Tibial nerve (tissue), 4 donors: ENCODE data around the gene PSMB3. TPM values are rescaled to one million over a fixed set of nuclear protein-coding genes. Genes with fewer than 3 reads are reported as not detected.
A peak's percentile ranks its signal among the peaks of the same experiment; 100 is the strongest.

Source experiments
- DNase-seq, 2 donors: peaks; one replicate each; pipeline ENCODE4 v3.0.0-alpha.2; 2019; ENCODE audit warnings: low spot score in 2 of 2
- H3K27ac ChIP-seq, 4 donors: fragments of 200-600 bp; sonication (generic) in 3 of 4; one replicate each; pipeline ENCODE4 v1.5.1; 2017 to 2019; ENCODE audit warnings: mild to moderate bottlenecking in 1 of 4
- H3K27me3 ChIP-seq, 2 donors: fragments of 200-600 bp; sonication (generic) in 1 of 2; one replicate each; pipeline versions ENCODE4 v1.5.1 to v1.6.0; 2017 to 2019
- H3K36me3 ChIP-seq, 3 donors: fragments of 200-600 bp; sonication (generic); one replicate each; pipeline ENCODE4 v1.5.1; 2018 to 2019
- H3K4me1 ChIP-seq, 4 donors: fragments of 200-600 bp; sonication (generic) in 3 of 4; one replicate each; pipeline ENCODE4 v1.5.1; 2017 to 2019
- H3K4me3 ChIP-seq, 4 donors: fragments of 200-600 bp; sonication (generic) in 3 of 4; one replicate each; pipeline ENCODE4 v1.5.1; 2017 to 2019; ENCODE audit warnings: mild to moderate bottlenecking in 1 of 4, moderate library complexity in 1 of 4
- H3K9me3 ChIP-seq, 4 donors: fragments of 200-600 bp; sonication (generic) in 3 of 4; one replicate each; pipeline ENCODE4 v1.5.1; 2017 to 2019
- CTCF ChIP-seq, 5 experiments: fragments of 200-600 bp in 3 of 5; fragments of 450-650 bp in 2 of 5; sonication (generic) in 3 of 5; IDR thresholded peaks; one replicate each; pipeline ENCODE4 v1.5.1; 2016 to 2019; ENCODE audit warnings: antibody characterized with exemption in 5 of 5, mild to moderate bottlenecking in 3 of 5, moderate library complexity in 2 of 5
- EP300 ChIP-seq, 2 donors: sonication (generic); formaldehyde crosslinking; IDR thresholded peaks; one replicate each; pipeline ENCODE4 v1.6.1; 2017; ENCODE audit warnings: antibody characterized with exemption in 2 of 2, mild to moderate bottlenecking in 1 of 2
- POLR2A ChIP-seq, 2 donors: fragments of 450-650 bp; IDR thresholded peaks; one replicate each; pipeline ENCODE4 v1.6.1; 2017; ENCODE audit warnings: antibody characterized with exemption in 2 of 2, mild to moderate bottlenecking in 2 of 2, moderate library complexity in 2 of 2
- WGBS, 2 donors: methylation state at CpG; one replicate each; pipeline ENCODE4 v1.1.5; 2018; 5-methylcytosine and 5-hydroxymethylcytosine counted together
- total RNA-seq, 4 donors: library from RNA; depleted of rRNA; stranded (reverse); fragments of >200 nt; gene quantifications; one replicate each; pipeline ENCODE4 v1.1.0, GENCODE V29; 2016

The PSMB3 gene
- total RNA-seq, 4 donors from 2014 or later: 88.8 to 146 (median 141) TPM

- DNase-seq: no peak
- peak overlapping the region; percentile 57 to 91 (median 87) for H3K27ac ChIP-seq
- H3K9me3 ChIP-seq: no peaks in the 10 kb centered on the region
- 30 to 31% methylated on average over 28 of the region's 28 CpGs for WGBS, 2 donors
- peaks cover 0 to 16% (median 0%) of the 10 kb centered on the region in 3 donors for H3K36me3 ChIP-seq
- H3K4me3 ChIP-seq: peak overlapping the region; percentile 74 to 95 (median 80)
- peaks cover 0 to 3% of the 10 kb centered on the region in 2 donors for H3K27me3 ChIP-seq
- no peak for TF ChIP-seq POLR2A (IDR thresholded peaks at IDR 0.05)
- TF ChIP-seq CTCF (IDR thresholded peaks at IDR 0.05): no peak
- no peak for TF ChIP-seq EP300 (IDR thresholded peaks at IDR 0.05)
- H3K4me1 ChIP-seq: peaks cover 0 to 69% (median 56%) of the 10 kb centered on the region in 4 donors
These were observed 2.0 kb upstream of the PSMB3 start for GRCh38 chr17:38750312-38751121.

DNA sequence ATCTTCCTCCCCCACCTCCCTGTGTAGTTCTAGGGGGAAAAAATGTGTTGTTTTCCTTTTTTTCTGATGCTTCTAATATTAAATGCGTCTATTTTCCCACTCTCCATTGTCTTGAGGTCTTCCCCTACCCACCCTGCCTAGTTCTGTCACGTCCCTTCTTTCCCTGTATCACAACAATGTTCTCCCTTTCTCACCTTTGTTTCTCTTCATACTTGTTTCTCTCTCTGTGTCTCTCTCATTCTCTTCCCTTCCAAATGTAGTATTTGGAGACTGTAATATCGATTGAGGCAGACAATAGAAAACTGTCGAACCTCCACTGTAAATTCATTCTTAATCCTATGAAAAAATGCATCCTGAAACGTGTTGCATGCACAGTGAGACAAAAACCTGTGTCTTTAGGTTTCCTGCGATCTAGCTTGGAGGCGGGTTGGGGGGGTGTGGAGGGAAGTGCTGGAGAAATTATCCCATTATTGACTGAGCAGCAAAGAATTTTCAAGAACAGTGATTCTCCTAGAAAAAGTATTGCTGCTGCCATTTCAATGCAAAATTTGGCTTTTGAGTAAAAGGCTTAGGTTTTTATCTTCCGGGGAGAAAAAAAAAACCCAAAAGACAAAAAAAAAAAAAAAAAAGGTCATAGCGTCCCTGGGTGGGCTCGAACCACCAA is 1.3 kb upstream of the PSMB3 start:
- no peak for TF ChIP-seq EP300 (IDR thresholded peaks at IDR 0.05)
- TF ChIP-seq CTCF (IDR thresholded peaks at IDR 0.05): no peak
- no peak for TF ChIP-seq POLR2A (IDR thresholded peaks at IDR 0.05)
- H3K4me3 ChIP-seq: peak overlapping the region in 3 of 4 donors; percentile 74 to 87 (median 78)
- no peak for DNase-seq
- peaks cover 0 to 23% (median under 1%) of the 10 kb centered on the region in 3 donors for H3K36me3 ChIP-seq
- WGBS, 2 donors: 2 to 6% methylated on average over 10 of the region's 10 CpGs
- peaks cover 0 to 3% of the 10 kb centered on the region in 2 donors for H3K27me3 ChIP-seq
- peak overlapping the region in 3 of 4 donors; percentile 84 to 91 (median 91) for H3K27ac ChIP-seq
- H3K9me3 ChIP-seq: no peaks in the 10 kb centered on the region
- H3K4me1 ChIP-seq: peaks cover 0 to 68% (median 54%) of the 10 kb centered on the region in 4 donors

- WGBS, 2 donors: 0 to 1% methylated on average over 44 of the region's 44 CpGs
- Histone ChIP-seq H3K4me1 (peaks cover 0 to 63% (median 48%) of the 10 kb centered on the region in 4 donors), H3K4me3 (peak overlapping the region; percentile 67 to 87 (median 76))
These were observed 683 bp upstream of the PSMB3 start for GRCh38 chr17:38751808-38752307.

DNA sequence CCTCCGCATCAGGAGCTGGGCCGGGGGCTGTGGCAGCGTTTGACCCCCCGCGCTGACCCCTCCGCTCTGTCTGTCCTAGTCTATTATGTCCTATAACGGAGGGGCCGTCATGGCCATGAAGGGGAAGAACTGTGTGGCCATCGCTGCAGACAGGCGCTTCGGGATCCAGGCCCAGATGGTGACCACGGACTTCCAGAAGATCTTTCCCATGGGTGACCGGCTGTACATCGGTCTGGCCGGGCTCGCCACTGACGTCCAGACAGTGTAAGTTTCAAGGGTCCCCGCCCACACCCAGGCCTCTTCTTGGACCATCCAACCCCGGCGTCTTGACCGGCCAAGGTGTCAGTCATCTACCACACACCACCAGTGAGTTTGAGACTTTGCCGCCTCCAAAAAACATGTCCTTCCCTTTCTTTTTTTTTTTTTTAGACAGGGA is 548 bp downstream of the PSMB3 start:
- H3K4me1 ChIP-seq: peaks cover 0 to 60% (median 41%) of the 10 kb centered on the region in 4 donors

More at GRCh38 chr17:38751808-38752307, 683 bp upstream of the PSMB3 start:
- H3K9me3 ChIP-seq: no peaks in the 10 kb centered on the region
- peaks cover 0 to 3% of the 10 kb centered on the region in 2 donors for H3K27me3 ChIP-seq
- H3K27ac ChIP-seq: peak overlapping the region; percentile 41 to 91 (median 88)
- TF ChIP-seq EP300 (IDR thresholded peaks at IDR 0.05) (no peak), CTCF (IDR thresholded peaks at IDR 0.05) (no peak), POLR2A (IDR thresholded peaks at IDR 0.05) (no peak)
- peaks cover 0 to 29% (median 4%) of the 10 kb centered on the region in 3 donors for H3K36me3 ChIP-seq
- peak; percentile 73 to 81 for DNase-seq

More for the DNA sequence above, 548 bp downstream of the PSMB3 start:
- 7 to 8% methylated on average over 22 of the region's 22 CpGs for WGBS, 2 donors
- peak overlapping the region; percentile 39 to 93 (median 88) for H3K27ac ChIP-seq
- peak overlapping the region; percentile 67 to 87 (median 76) for H3K4me3 ChIP-seq
- H3K9me3 ChIP-seq: no peaks in the 10 kb centered on the region
- H3K27me3 ChIP-seq: peaks cover 0 to 3% of the 10 kb centered on the region in 2 donors
- peaks cover 0 to 41% (median 4%) of the 10 kb centered on the region in 3 donors for H3K36me3 ChIP-seq
- TF ChIP-seq CTCF (IDR thresholded peaks at IDR 0.05) (no peak), EP300 (IDR thresholded peaks at IDR 0.05) (no peak), POLR2A (IDR thresholded peaks at IDR 0.05) (no peak)
- DNase-seq: no peak
